ENCODE measurements around the gene MRPS34.

- TF ChIP-seq, protein P1, sequence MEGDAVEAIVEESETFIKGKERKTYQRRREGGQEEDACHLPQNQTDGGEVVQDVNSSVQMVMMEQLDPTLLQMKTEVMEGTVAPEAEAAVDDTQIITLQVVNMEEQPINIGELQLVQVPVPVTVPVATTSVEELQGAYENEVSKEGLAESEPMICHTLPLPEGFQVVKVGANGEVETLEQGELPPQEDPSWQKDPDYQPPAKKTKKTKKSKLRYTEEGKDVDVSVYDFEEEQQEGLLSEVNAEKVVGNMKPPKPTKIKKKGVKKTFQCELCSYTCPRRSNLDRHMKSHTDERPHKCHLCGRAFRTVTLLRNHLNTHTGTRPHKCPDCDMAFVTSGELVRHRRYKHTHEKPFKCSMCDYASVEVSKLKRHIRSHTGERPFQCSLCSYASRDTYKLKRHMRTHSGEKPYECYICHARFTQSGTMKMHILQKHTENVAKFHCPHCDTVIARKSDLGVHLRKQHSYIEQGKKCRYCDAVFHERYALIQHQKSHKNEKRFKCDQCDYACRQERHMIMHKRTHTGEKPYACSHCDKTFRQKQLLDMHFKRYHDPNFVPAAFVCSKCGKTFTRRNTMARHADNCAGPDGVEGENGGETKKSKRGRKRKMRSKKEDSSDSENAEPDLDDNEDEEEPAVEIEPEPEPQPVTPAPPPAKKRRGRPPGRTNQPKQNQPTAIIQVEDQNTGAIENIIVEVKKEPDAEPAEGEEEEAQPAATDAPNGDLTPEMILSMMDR (IDR thresholded peaks at IDR 0.05): no peak
- TF ChIP-seq ZFX (IDR thresholded peaks at IDR 0.05; ENCODE audit: borderline replicate concordance): no peak
Measured at GRCh38 chr16:1762879-1763520, 9.9 kb downstream of the MRPS34 start.
